AG04449 (cell line): ENCODE results near the gene SPDYA.

Source experiments
- CTCF ChIA-PET: fragments of 350-600 bp; formaldehyde crosslinking; extraction: SDS; loops from one replicate; lab custom pipeline; 2021; ENCODE audit warnings: antibody characterized with exemption; lab: Yijun Ruan, JAX
- POLR2A ChIA-PET: fragments of 400-600, 350-600 bp; formaldehyde crosslinking; extraction: SDS; loops from one replicate; lab custom pipeline; 2020; ENCODE audit warnings: antibody characterized with exemption, inconsistent platforms; lab: Yijun Ruan, JAX
- DNase-seq: peaks from one replicate; pipeline ENCODE4 v3.0.0-alpha.2; 2010; ENCODE audit warnings: low read depth, low spot score
- H3K4me3 ChIP-seq: 2 replicates; pipeline ENCODE4 v1.5.1; 2011; ENCODE audit warnings: low read depth, mild to moderate bottlenecking, control low read depth, low read length
- TF ChIP-seq, protein P1 (sequence below): IDR thresholded peaks from one replicate; pipeline ENCODE4 v1.5.1; 2011; ENCODE audit warnings: mild to moderate bottlenecking, moderate library complexity, low read length, control low read depth, inconsistent platforms; ENCODE audit not compliant: insufficient read depth; ENCODE audit errors: missing control alignments

Gene SPDYA

DNA sequence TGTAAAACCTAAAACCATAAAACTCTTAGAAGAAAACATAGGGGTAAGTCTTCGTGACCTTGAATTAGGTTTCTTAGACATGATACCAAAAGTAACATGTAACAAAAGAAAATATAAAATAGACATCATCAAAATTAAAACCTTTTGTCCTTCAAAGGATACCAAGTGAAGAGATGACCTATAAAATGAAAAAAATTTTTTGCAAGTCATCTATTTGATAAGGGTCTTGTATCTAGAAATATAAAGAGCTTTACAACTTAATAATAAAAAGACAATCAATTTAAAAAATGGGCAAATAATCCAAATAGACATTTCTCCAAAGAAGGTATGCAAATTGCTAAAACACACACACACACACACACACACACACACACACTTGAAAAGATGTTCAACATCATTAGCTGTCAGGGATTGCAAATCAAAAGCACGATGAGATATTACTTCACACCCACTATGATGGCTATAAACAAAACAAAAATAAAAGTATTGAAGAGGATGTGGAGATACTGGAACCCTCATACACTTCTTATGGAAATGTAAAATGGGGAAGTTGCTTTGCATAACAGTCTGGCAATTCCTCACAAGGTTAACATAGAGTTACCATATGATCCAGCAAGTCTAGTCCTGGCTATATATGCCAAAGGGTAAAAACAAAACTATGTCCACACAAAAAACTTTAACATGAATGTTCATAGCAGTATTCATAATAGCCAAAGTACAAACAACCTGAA lies 23.3 kb downstream of the SPDYA start:
- ChIA-PET CTCF (interaction anchor here (0.7 to 1.7 kb wide), 4 partner anchors 10 to 32 kb away, joined by 3 to 6 read pairs (median 4); no protein-coding TSS in a partner anchor), POLR2A (no interaction called here)
- DNase-seq, result no peak
- no peak overlapping the region for H3K4me3 ChIP-seq
- TF ChIP-seq, protein P1, sequence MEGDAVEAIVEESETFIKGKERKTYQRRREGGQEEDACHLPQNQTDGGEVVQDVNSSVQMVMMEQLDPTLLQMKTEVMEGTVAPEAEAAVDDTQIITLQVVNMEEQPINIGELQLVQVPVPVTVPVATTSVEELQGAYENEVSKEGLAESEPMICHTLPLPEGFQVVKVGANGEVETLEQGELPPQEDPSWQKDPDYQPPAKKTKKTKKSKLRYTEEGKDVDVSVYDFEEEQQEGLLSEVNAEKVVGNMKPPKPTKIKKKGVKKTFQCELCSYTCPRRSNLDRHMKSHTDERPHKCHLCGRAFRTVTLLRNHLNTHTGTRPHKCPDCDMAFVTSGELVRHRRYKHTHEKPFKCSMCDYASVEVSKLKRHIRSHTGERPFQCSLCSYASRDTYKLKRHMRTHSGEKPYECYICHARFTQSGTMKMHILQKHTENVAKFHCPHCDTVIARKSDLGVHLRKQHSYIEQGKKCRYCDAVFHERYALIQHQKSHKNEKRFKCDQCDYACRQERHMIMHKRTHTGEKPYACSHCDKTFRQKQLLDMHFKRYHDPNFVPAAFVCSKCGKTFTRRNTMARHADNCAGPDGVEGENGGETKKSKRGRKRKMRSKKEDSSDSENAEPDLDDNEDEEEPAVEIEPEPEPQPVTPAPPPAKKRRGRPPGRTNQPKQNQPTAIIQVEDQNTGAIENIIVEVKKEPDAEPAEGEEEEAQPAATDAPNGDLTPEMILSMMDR, result no peak

DNA sequence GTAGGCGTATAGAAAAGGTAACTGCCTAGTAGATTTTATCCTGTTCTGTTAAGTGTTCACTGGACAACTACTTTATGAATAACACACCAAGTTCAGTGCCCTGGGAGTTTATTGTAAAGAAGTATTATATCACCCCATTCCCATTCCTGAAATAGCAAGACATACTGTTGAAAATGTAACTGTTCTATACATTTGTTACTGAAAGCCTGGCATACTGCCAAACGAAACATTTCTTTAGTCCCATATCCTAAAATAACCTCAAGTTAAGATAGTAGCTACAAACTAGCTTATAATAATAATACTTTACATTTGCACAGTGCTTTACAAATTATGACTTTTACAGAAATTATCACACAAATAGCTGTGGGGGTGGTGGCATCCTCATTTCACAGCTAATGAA lies 25.1 kb downstream of the SPDYA start:
- ChIA-PET CTCF (interaction anchor here (0.9 to 1.5 kb wide), 3 partner anchors 14 to 59 kb away, joined by 3 read pairs; partner anchors contain the start of gene WDR43), POLR2A (interaction anchor here (1.2 kb wide), 1 partner anchor 10 kb away, joined by 3 read pairs; no protein-coding TSS in a partner anchor)
- H3K4me3 ChIP-seq, result no peak overlapping the region
- TF ChIP-seq, protein P1, result no peak
- DNase-seq, result no peak

DNA sequence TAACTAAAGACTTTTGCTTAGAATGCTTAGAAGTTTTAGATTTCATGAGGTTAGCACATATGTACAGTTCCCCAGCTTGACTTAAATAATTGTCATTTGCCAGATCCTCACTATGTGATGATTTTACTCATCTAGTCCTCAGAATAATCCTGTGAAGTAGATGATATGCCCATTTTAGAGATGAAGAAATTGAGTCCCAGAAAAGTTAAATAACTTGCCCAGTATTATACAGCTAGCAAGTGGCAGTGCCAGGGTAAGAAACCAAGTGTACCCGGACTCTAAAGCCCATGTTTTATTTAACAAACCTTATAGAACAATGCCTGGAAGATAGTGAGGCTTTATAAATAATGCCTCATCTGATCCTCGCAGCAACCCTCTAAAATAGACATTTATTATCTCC lies 28.3 kb downstream of the SPDYA start:
- no peak for DNase-seq
- ChIA-PET CTCF (interaction anchor here (3.5 kb wide), 1 partner anchor 18 kb away, joined by 12 read pairs; no protein-coding TSS in a partner anchor), POLR2A (no interaction called here)
- no peak overlapping the region for H3K4me3 ChIP-seq
- TF ChIP-seq, protein P1, result no peak

DNA sequence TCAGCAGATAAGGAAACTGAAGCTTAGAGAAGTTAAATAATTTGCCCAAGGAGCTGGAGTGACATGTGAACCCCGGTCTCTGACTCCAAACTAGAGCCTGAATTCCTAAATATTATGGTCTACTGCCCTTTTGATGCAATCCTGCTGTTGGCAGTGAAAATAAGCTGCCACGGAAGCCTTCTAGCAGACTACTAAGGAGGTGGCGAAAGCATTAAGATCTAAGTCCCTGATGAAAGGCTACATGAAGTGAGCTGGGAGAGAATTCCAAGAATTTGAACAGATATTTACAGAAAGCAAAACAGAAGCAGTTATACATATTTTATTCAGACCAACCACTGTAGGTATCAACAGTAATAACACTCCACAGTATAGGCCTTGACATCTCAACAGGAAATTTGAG lies 31.4 kb downstream of the SPDYA start:
- no peak overlapping the region for H3K4me3 ChIP-seq
- no peak for DNase-seq
- TF ChIP-seq, protein P1, result no peak
- POLR2A ChIA-PET, result no interaction called here
- CTCF ChIA-PET, result interaction anchor here (1.0 to 1.2 kb wide), 3 partner anchors 20 to 276 kb away, joined by 3 read pairs; no protein-coding TSS in a partner anchor

DNA sequence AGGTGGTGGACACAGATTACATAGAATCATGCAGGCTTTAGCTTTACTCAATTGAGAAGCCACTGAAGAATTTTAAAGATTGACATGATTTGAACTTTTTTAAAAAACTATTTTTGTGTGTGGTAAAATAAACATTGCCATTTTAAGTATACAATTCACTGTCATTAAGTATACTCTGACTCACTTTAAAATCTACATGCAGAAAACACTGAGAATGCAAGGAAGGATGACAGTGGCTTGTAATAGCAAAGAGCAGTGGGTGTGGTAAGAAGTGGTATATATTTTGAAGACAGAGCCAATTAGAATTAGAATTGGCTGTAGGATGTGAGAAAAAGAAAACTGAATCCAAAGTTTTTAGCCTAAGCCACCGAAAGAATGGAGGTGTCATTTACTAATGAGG lies 44.6 kb downstream of the SPDYA start:
- TF ChIP-seq, protein P1, result no peak
- ChIA-PET CTCF (no interaction called here), POLR2A (no interaction called here)
- no peak overlapping the region for H3K4me3 ChIP-seq
- DNase-seq, result no peak

DNA sequence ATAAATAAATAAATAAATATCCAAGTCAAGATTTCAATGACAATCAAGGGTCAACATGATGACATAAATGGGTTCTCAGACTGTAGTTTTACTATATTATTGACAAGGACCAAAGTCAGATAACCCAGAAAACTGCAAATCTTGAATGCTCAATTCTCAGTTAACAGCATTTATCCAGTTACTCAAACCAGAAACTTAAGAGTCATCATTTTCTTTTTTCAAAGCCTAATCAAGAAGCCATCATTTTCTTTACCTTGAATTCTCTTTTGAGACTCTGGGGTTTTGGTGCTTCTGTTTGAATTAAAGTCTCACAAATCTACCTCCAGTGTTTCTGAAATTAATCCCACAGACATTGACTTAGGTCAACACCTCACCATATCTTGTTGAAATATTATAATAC lies 45.3 kb downstream of the SPDYA start:
- ChIA-PET POLR2A (no interaction called here), CTCF (no interaction called here)
- TF ChIP-seq, protein P1, result no peak
- no peak overlapping the region for H3K4me3 ChIP-seq
- DNase-seq, result no peak
